Activated CD4-positive, alpha-beta memory T cell treated with anti-CD3 and anti-CD28 coated beads for 36 hours (primary cell): Measurements from ENCODE around the gene DMC1. TPM values are rescaled to one million over a fixed set of nuclear protein-coding genes. Genes with fewer than 3 reads are reported as not detected.
"Not testable (repeated sequence)": the region's sequence is repeated elsewhere in the genome, so short reads cannot be mapped to it uniquely, and the experiment has no call there.

Experiments used
- CTCF ChIA-PET: fragments of 350-600 bp; sonication (Branson Sonifier 250); formaldehyde crosslinking; loops from one replicate; lab custom pipeline; 2021; ENCODE audit warnings: antibody characterized with exemption, inconsistent platforms; lab: Charles Lee
- POLR2A ChIA-PET: fragments of 350-600 bp; sonication (Branson Sonifier 250); formaldehyde crosslinking; loops from one replicate; lab custom pipeline; 2021; ENCODE audit warnings: antibody characterized with exemption; lab: Charles Lee
- DNase-seq: peaks from one replicate; pipeline ENCODE4 v3.0.0-alpha.2; 2020
- H3K27ac Mint-ChIP-seq: one replicate; pipeline ENCODE4 v1.8.0; 2021; ENCODE audit warnings: mixed read lengths
- H3K27me3 Mint-ChIP-seq: one replicate; pipeline ENCODE4 v1.8.0; 2021; ENCODE audit warnings: mixed read lengths
- H3K36me3 Mint-ChIP-seq: one replicate; pipeline ENCODE4 v1.8.0; 2021; ENCODE audit warnings: mixed read lengths
- H3K4me1 Mint-ChIP-seq: one replicate; pipeline ENCODE4 v1.8.0; 2021; ENCODE audit warnings: low read depth, mixed read lengths
- H3K4me3 Mint-ChIP-seq: one replicate; pipeline ENCODE4 v1.8.0; 2021; ENCODE audit warnings: mild to moderate bottlenecking, mixed read lengths
- H3K9me3 Mint-ChIP-seq: one replicate; pipeline ENCODE4 v1.8.0; 2021; ENCODE audit warnings: mixed read lengths
- intact Hi-C: fragments of 100-400 bp; cut with micrococcal nuclease; formaldehyde crosslinking; loops from one replicate; pipeline ENCODE4 v1.15.1; 2023
- total RNA-seq, 2 experiments: library from RNA; stranded (reverse); gene quantifications; one replicate each; pipeline ENCODE4 v1.2.3, GENCODE V29; 2021

DMC1 gene
- total RNA-seq, 2 experiments from 2014 or later: 15.8 to 20.1 TPM

DNA sequence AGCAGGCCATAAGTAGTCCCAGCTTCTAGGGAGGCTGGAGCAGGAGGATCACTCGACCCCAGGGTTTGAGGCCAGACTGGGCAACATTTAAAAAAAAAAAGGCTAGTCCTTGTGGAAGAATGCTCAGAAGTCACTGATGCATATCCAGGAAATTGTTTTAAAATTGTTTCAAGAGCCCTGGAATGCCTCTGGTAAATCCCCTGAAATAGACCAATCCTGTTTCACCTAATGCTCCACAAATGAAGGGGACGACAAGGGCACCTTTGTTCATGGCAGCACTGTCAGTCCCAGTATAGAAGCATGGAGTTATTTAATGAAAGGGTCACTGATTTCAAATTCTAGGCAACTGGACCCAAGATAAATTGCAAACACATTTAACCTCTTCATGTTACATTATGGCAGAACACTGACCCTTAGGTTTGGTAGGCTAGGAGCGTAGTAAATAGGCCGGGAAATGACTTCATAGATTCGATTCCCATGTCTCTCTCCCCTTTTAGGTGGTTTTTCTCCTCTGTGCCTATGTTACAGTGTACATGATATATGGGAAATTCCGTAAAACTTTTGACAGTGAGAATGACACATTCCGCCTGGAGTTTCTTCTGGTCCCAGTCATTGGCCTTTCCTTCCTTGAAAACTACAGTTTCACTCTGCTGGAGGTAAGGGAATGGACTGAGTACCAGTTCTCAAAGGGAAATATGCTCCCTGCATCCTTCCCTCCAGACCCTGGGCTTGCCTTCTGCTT lies 90.7 kb downstream of the DMC1 start:
- POLR2A ChIA-PET: no interaction called here
- DNase-seq: no peak
- Mint-ChIP-seq H3K36me3 (peaks cover 29% of the 10 kb centered on the region), H3K27ac (no peak overlapping the region), H3K4me1 (peaks cover 10% of the 10 kb centered on the region), H3K9me3 (no peaks in the 10 kb centered on the region), H3K4me3 (no peak overlapping the region), H3K27me3 (no peaks in the 10 kb centered on the region)
- intact Hi-C loops: no loop called here
- CTCF ChIA-PET: no interaction called here

DNA sequence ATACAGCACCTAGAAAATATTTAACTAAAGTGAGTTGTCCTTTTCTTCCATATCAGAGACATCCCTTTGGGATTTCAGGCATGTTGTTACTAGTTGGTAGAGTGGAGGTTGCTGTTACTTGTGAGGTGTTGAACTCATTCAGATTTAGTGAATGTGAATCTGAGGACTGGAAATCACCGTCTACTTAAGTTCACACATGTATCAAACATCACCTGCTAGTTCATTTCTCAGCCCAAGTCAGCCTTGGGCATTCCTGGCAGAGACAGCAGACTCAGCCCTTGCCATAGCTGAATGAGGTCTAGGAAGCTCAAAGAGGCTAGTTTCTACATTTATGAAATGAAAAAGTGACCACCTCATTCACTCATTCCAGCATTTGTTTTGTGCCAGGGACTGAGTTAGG lies 92.4 kb downstream of the DMC1 start:
- no peaks in the 10 kb centered on the region for H3K27me3 Mint-ChIP-seq
- no peak overlapping the region for H3K4me3 Mint-ChIP-seq
- ChIA-PET POLR2A (interaction anchor here (0.9 kb wide), 1 partner anchor 9 kb away, joined by 3 read pairs; no protein-coding TSS in a partner anchor), CTCF (interaction anchor here (1.0 kb wide), 1 partner anchor 9 kb away, joined by 3 read pairs; the partner anchor contains the start of gene KDELR3)
- no peak for DNase-seq
- peaks cover 3% of the 10 kb centered on the region for H3K4me1 Mint-ChIP-seq
- intact Hi-C loops: no loop called here
- peaks cover 12% of the 10 kb centered on the region for H3K36me3 Mint-ChIP-seq
- H3K27ac Mint-ChIP-seq: no peak overlapping the region
- no peaks in the 10 kb centered on the region for H3K9me3 Mint-ChIP-seq

DNA sequence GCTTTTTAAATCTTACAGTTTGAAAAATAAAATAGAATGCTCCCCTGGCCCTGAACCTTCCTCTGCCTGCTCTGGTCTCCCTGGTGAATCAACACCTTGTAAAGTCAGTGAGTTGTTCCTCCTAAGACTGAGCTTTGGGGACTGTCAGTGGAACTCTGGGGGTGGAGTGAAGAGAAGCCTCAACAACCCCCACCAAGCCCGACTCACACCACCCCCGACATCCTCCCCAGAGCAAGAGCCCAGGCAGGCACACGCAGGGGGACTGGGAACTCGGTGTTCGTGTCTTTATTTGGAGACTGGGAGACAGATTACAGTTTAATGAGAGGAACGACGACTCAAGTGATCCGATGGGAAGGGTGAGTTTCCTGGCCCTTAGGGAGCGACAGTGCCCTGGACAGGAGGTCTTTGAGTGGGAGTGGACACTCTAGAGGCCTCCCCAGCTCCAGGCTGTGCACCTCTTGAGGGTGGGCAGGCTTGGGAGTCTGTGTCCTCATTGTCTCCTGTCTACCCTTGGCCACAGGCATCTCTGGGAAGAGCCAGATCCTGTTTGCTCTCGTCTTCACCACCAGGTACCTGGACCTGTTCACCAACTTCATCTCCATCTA lies 95.9 kb downstream of the DMC1 start:
- H3K4me1 Mint-ChIP-seq: no peaks in the 10 kb centered on the region
- intact Hi-C loops: no loop called here
- CTCF ChIA-PET: no interaction called here
- POLR2A ChIA-PET: no interaction called here
- H3K9me3 Mint-ChIP-seq: no peaks in the 10 kb centered on the region
- no peak for DNase-seq
- H3K4me3 Mint-ChIP-seq: no peak overlapping the region
- no peaks in the 10 kb centered on the region for H3K36me3 Mint-ChIP-seq
- no peak overlapping the region for H3K27ac Mint-ChIP-seq
- no peaks in the 10 kb centered on the region for H3K27me3 Mint-ChIP-seq

DNA sequence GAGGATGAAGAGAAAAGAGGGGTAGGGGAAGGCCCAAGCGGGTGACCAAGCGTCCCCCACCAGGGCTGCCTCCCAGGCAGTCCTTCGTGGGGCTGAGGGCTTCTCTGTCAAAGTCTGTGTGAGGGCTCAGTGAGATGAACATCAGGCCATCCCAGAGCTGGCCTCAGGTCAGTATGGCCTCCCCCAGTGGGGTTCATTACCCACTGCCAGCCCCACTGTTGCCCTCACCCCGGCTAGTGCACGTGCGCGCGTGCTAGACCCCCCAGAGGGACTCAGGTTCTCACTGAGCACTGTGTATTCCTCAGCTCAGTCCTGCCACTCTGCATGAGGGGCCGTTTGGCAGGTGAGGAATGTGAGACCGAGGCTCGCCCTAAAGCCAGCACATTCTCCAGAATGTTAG lies 98.7 kb downstream of the DMC1 start:
- ChIA-PET CTCF (no interaction called here), POLR2A (no interaction called here)
- DNase-seq: no peak
- intact Hi-C loops: no loop called here
- H3K27me3 Mint-ChIP-seq: peaks cover 12% of the 10 kb centered on the region
- no peaks in the 10 kb centered on the region for H3K9me3 Mint-ChIP-seq
- H3K4me1 Mint-ChIP-seq: peaks cover 8% of the 10 kb centered on the region
- H3K4me3 Mint-ChIP-seq: no peak overlapping the region
- H3K36me3 Mint-ChIP-seq: no peaks in the 10 kb centered on the region
- H3K27ac Mint-ChIP-seq: no peak overlapping the region

DNA sequence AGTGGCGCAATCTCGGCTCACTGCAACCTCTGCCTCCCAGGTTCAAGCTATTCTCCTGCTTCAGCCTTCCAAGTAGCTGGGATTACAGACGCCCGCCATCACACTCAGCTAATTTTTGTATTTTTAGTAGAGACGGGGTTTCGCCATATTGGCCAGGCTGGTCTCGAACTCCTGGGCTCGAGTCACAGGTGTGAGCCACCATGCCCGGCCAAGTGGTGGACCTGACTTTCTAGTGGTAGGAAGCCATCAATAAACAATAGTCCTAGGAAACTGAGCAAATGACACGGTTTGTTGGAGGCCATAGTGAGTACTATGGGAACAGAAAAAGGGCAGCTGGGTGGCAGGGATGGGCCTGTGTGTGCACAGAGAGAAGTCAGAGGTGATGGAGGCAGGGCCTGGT lies 99.8 kb downstream of the DMC1 start:
- H3K27ac Mint-ChIP-seq, POLR2A ChIA-PET: not testable (repeated sequence)
- CTCF ChIA-PET: interaction anchor here (1.2 kb wide), 1 partner anchor 71 kb away, joined by 4 read pairs; no protein-coding TSS in a partner anchor

DNA sequence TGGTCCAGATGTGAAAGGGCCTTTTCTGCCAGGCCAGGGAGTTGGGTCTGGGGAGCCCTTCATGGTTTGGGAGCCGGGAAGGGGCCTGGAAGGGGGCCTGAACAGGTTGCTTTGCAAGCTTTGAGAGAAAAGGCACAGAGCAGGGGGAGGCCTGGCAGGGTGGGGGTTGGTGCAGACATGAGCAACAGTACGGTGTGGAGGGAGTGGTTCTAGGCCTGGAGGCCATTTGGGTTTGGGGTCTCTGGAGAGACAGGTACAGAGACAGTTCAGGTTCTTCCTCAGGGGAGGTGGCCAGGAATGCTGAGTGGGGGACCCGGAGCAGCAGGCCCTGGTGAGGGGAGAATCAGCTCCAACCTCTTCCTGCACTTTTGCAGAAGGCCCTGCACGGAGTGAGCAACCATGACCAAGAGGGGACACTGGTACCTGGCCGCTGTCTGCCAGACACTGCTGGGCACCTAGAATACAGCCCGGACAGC lies 100.6 kb downstream of the DMC1 start:
- H3K27me3 Mint-ChIP-seq: peaks cover 17% of the 10 kb centered on the region
- CTCF ChIA-PET: interaction anchor here (1.1 to 1.3 kb wide), 3 partner anchors 8 to 70 kb away, joined by 3 to 4 read pairs (median 3); no protein-coding TSS in a partner anchor
- POLR2A ChIA-PET: no interaction called here
- H3K4me3 Mint-ChIP-seq: no peak overlapping the region
- no peaks in the 10 kb centered on the region for H3K36me3 Mint-ChIP-seq
- H3K27ac Mint-ChIP-seq: no peak overlapping the region
- DNase-seq: no peak
- intact Hi-C loops: no loop called here
- H3K9me3 Mint-ChIP-seq: no peaks in the 10 kb centered on the region
- peaks cover 8% of the 10 kb centered on the region for H3K4me1 Mint-ChIP-seq

More for the DNA sequence above, 99.8 kb downstream of the DMC1 start:
- DNase-seq, H3K4me1 Mint-ChIP-seq, H3K9me3 Mint-ChIP-seq, H3K36me3 Mint-ChIP-seq, intact Hi-C loops, H3K4me3 Mint-ChIP-seq: not testable (repeated sequence)
- H3K27me3 Mint-ChIP-seq: peaks cover 17% of the 10 kb centered on the region

Other genes with a start within 250 kb of the DMC1 start
- gene KCNJ4, start 115.0 kb downstream of the DMC1 start, total RNA-seq: not detected
- gene KDELR3, start 102.1 kb downstream of the DMC1 start, total RNA-seq: under 1 TPM; 0.94 to 0.97 TPM
- 100 to 1,000 TPM; 353 to 358 TPM for gene DDX17, start 63.9 kb downstream of the DMC1 start, total RNA-seq
- under 1 TPM; 0.36 to 0.88 TPM for gene FAM227A, start 86.2 kb upstream of the DMC1 start, total RNA-seq
- 10 to 100 TPM in 1 of 2 experiments, 1 to 10 TPM in 1; 9.8 to 14.6 TPM for gene CBY1, start 86.5 kb upstream of the DMC1 start, total RNA-seq
- 100 to 1,000 TPM; 122 to 128 TPM for gene TOMM22, start 111.8 kb upstream of the DMC1 start, total RNA-seq
- gene JOSD1, start 130.8 kb upstream of the DMC1 start, total RNA-seq: 10 to 100 TPM; 71.8 to 78.4 TPM
- 10 to 100 TPM; 95.4 to 98.1 TPM for gene GTPBP1, start 135.8 kb upstream of the DMC1 start, total RNA-seq
- 100 to 1,000 TPM; 159 to 168 TPM for gene SUN2, start 185.8 kb upstream of the DMC1 start, total RNA-seq
- gene DNAL4, start 224.0 kb upstream of the DMC1 start, total RNA-seq: 1 to 10 TPM; 7.7 to 8.3 TPM